ENCODE data around the gene METTL6. TPM values are rescaled to one million over a fixed set of nuclear protein-coding genes. Genes with fewer than 3 reads are reported as not detected.
"Not testable (repeated sequence)": the region's sequence is repeated elsewhere in the genome, so short reads cannot be mapped to it uniquely, and the experiment has no call there.

Gene METTL6
- total RNA-seq, 8 experiments from 2014 or later: 25.0 to 41.6 (median 25.5) TPM

DNA sequence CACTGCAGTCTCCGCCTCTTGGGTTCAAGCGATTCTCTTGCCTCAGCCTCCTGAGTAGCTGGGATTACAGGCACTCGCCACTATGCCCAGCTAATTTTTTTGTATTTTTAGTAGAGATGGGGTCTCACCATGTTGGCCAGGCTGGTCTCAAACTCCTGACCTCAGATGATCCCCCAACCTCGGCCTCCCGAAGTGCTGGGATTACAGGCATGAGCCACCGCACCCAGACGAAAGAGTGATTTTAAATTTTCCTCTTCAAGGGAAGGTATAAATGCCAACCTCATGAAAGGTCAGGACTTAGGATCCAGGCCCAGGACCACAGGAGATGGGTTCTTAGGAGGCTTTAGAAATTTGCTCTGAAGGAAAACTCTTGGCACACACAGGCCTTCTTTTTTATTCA is 16.4 kb downstream of the METTL6 start:
- not testable (repeated sequence) for H3K4me3 ChIP-seq; ATAC-seq (replicated peaks in 6 of 8); H3K27ac ChIP-seq; H3K4me1 ChIP-seq (replicated peaks in 1 of 2)
- WGBS, 10 experiments: 81 to 100% (median 100%) methylated on average over 1 to 5 of the region's 7 CpGs; no CpG with 5 or more reads in 5 of the 10 experiments
- in situ Hi-C loops (cut with MboI; ENCODE audit: low pct_unique_long_range_greater_than_20kb in 2 of 9, low sequenced_read_pairs in 9 of 9, unreplicated experiment in 9 of 9): loop anchor here in 2 of 9 experiments (25.0 kb wide), 2 partner anchors 149 to 299 kb away; no protein-coding TSS in a partner anchor

DNA sequence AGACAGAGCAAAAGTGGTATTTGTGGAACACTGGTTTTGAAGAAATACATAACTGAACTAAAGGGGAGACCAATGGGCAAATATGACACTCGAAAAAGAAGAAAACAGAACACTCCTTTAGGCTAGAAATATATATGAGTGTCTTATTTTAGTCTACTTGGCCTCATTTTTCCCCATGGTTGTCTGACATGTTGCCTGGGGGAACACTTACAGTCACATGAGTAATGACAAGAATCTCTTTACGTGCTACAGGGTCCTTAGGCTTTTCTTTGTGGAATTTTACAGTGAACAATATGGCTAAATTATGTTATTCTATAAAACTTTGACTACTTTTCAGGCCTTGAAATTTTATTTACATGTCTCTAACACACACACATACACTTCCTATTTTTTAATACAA is 17.6 kb downstream of the METTL6 start:
- in situ Hi-C loops (cut with MboI; ENCODE audit: low pct_unique_long_range_greater_than_20kb in 2 of 9, low sequenced_read_pairs in 9 of 9, unreplicated experiment in 9 of 9): loop anchor here in 2 of 9 experiments (10.0 to 25.0 kb wide), 3 partner anchors 145 to 297 kb away; no protein-coding TSS in a partner anchor
- WGBS, 10 experiments: 67 to 100% (median 97%) methylated on average over 1 to 2 of the region's 2 CpGs

DNA sequence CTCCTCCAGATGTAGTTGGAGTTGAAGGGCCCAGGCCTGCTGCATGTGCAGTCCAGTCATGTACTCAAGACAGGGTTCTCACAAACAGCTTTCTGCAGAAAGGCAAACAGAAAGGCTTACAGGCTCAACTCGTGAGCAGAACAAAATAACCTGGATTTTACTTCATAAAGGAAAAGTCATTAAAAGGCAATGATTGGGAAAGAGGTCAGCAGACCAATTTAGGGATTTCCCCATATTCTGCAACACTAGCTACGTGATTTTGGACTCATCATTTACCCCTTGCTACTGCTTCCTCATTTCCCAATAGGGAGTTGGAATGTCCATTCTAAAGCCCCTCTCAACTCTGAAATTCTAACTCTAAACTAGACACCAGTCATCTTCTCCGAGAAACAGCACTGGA is 18.1 kb downstream of the METTL6 start:
- WGBS, 10 experiments: 80 to 100% (median 87%) methylated on average over 1 to 3 of the region's 3 CpGs; no CpG with 5 or more reads in 4 of the 10 experiments
- ATAC-seq (replicated peaks in 6 of 8): no peak
- Histone ChIP-seq H3K27ac (no peak overlapping the region), H3K4me1 (replicated peaks in 1 of 2) (no peaks in the 10 kb centered on the region), H3K4me3 (no peak overlapping the region)
- in situ Hi-C loops (cut with MboI; ENCODE audit: low pct_unique_long_range_greater_than_20kb in 2 of 9, low sequenced_read_pairs in 9 of 9, unreplicated experiment in 9 of 9): loop anchor here in 2 of 9 experiments (10.0 to 25.0 kb wide), 3 partner anchors 144 to 297 kb away; no protein-coding TSS in a partner anchor

More for the DNA sequence above, 17.6 kb downstream of the METTL6 start:
- no peaks in the 10 kb centered on the region for H3K4me1 ChIP-seq (replicated peaks in 1 of 2)
- no peak overlapping the region for H3K27ac ChIP-seq
- ATAC-seq (replicated peaks in 6 of 8): no peak
- no peak overlapping the region for H3K4me3 ChIP-seq

DNA sequence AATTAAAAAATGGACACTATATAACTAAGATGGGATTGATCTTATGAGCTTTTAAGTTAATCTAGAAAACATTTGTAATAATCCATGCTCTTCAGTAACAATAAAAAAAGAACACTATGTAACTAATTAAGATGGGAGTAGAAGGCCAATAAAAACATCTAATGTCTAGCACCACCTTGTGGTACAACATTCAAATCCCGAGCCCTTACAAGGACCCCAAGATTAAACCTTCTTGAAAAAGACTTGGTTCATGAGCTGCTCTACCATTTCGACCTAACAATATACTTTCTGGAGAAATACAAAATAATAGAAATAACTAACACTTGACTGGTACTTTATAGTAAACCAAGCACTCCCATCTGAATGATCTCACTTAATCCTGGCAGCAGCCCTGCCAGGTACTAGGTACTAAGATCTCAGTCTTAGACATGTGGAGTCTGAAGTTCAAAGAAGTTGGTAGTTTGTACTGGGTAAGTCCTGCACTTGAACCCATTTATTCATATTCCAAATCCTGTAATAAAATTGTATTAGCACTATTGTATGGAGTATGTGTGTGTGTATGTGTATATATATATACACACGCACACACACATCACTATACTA is 21.8 kb downstream of the METTL6 start:
- 0 to 50% (median 20%) methylated on average over 1 to 3 of the region's 3 CpGs; no CpG with 5 or more reads in 1 of the 10 experiments for WGBS, 10 experiments
- ATAC-seq (replicated peaks in 6 of 8): peak in 3 of 8 experiments; percentile 65 to 79 (median 68)
- Histone ChIP-seq H3K27ac (no peak overlapping the region), H3K4me3 (no peak overlapping the region), H3K4me1 (replicated peaks in 1 of 2) (no peaks in the 10 kb centered on the region)
- in situ Hi-C loops (cut with MboI; ENCODE audit: low pct_unique_long_range_greater_than_20kb in 2 of 9, low sequenced_read_pairs in 9 of 9, unreplicated experiment in 9 of 9): loop anchor here in 2 of 9 experiments (10.0 to 25.0 kb wide), 3 partner anchors 141 to 293 kb away; no protein-coding TSS in a partner anchor

DNA sequence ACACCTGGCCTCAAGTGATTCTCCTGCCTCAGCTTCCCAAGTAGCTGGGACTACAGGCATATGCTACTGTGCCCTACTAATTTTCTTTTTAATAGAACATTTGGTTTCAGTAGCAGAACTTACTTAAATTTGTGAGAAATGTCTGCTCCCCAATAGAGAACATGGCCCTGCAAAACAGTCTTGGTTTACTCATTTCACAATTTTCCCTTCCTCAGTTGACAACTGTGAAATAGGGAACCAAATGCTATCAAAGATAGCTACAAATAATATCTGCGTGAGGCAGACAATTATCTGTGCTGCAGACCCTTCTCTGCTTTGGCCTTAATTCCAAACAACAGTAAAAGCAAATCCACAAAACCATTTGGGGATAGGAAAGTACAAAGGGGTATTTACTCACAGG is 22.6 kb downstream of the METTL6 start:
- Histone ChIP-seq H3K4me3 (no peak overlapping the region), H3K4me1 (replicated peaks in 1 of 2) (no peaks in the 10 kb centered on the region), H3K27ac (no peak overlapping the region)
- 88 to 100% (median 100%) methylated on average over 1 of the region's 1 CpG; no CpG with 5 or more reads in 3 of the 10 experiments for WGBS, 10 experiments
- in situ Hi-C loops (cut with MboI; ENCODE audit: low pct_unique_long_range_greater_than_20kb in 2 of 9, low sequenced_read_pairs in 9 of 9, unreplicated experiment in 9 of 9): loop anchor here in 2 of 9 experiments (10.0 to 25.0 kb wide), 3 partner anchors 140 to 292 kb away; no protein-coding TSS in a partner anchor
- ATAC-seq (replicated peaks in 6 of 8): no peak

DNA sequence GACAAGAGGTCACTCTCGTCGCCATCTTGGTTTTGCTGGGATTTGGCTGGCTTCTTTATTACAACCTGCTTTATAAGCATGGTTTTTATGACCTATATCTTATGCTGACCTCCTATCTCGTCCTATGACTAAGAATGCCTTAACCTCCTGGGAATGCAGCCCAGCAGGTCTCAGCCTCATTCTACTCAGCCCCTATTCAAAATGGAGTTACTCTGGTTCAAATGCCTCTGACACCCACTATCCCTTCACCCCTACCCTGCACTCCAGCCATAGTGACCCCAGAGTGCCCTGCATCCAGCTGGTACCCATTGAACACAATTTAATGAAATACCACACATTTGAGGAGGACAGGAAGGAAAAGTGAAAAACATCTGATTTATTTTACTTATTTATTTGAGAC is 23.4 kb downstream of the METTL6 start:
- Histone ChIP-seq H3K4me1 (replicated peaks in 1 of 2) (no peaks in the 10 kb centered on the region), H3K27ac (no peak overlapping the region), H3K4me3 (no peak overlapping the region)
- in situ Hi-C loops (cut with MboI; ENCODE audit: low pct_unique_long_range_greater_than_20kb in 2 of 9, low sequenced_read_pairs in 9 of 9, unreplicated experiment in 9 of 9): loop anchor here in 2 of 9 experiments (10.0 to 25.0 kb wide), 3 partner anchors 139 to 292 kb away; no protein-coding TSS in a partner anchor
- 75 to 100% (median 95%) methylated on average over 2 to 3 of the region's 3 CpGs; no CpG with 5 or more reads in 6 of the 10 experiments for WGBS, 10 experiments
- ATAC-seq (replicated peaks in 6 of 8): no peak

DNA sequence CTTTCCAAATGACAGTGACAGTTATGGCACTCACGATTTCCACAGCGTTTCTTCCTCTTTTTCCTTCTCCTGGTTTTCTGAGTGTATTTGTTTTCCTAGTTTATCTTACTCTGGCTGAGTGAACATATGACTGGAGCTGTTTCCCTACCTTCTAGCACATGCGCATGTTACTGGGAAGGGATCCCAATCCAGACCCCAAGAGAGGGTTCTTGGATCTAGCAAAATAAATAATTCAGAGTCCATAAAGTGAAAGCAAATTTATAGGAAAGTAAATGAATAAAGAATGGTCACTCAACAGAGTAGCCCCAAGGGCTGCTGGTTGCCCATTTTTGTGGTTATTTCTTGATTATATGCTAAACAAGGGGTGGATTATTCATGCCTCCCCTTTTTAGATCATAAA is 23.8 kb downstream of the METTL6 start:
- no peak overlapping the region for H3K4me3 ChIP-seq
- 78 to 90% (median 85%) methylated on average over 2 to 3 of the region's 3 CpGs; no CpG with 5 or more reads in 2 of the 10 experiments for WGBS, 10 experiments
- in situ Hi-C loops (cut with MboI; ENCODE audit: low pct_unique_long_range_greater_than_20kb in 2 of 9, low sequenced_read_pairs in 9 of 9, unreplicated experiment in 9 of 9): loop anchor here in 2 of 9 experiments (10.0 to 25.0 kb wide), 3 partner anchors 139 to 291 kb away; no protein-coding TSS in a partner anchor
- no peak overlapping the region for H3K27ac ChIP-seq
- ATAC-seq (replicated peaks in 6 of 8): peak in 3 of 8 experiments; percentile 35 to 61 (median 56)
- H3K4me1 ChIP-seq (replicated peaks in 1 of 2): no peaks in the 10 kb centered on the region

DNA sequence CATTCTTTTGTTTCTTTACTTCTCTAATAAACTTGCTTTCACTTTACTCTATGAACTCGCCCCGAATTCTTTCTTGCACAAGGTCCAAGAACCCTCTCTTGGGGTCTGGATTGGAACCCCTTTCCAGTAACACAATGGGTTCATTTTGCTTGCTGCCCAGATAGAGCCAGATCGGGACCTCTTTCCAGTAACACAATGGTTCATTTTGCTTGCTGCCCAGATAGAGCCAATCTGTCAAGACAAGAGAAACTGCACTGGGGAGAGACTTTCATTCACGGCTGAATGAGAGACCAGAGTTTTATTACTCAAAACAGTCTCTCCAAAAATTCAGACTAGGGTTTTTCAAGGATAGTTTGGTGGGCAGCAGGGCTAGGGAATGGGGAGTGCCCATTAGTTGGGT is 25.4 kb downstream of the METTL6 start:
- Histone ChIP-seq H3K4me1 (replicated peaks in 1 of 2) (no peaks in the 10 kb centered on the region), H3K4me3 (no peak overlapping the region), H3K27ac (no peak overlapping the region)
- no peak for ATAC-seq (replicated peaks in 6 of 8)
- 67 to 100% (median 93%) methylated on average over 1 to 4 of the region's 4 CpGs; no CpG with 5 or more reads in 1 of the 10 experiments for WGBS, 10 experiments
- in situ Hi-C loops (cut with MboI; ENCODE audit: low pct_unique_long_range_greater_than_20kb in 2 of 9, low sequenced_read_pairs in 9 of 9, unreplicated experiment in 9 of 9): loop anchor here in 2 of 9 experiments (10.0 to 25.0 kb wide), 3 partner anchors 137 to 290 kb away; no protein-coding TSS in a partner anchor

DNA sequence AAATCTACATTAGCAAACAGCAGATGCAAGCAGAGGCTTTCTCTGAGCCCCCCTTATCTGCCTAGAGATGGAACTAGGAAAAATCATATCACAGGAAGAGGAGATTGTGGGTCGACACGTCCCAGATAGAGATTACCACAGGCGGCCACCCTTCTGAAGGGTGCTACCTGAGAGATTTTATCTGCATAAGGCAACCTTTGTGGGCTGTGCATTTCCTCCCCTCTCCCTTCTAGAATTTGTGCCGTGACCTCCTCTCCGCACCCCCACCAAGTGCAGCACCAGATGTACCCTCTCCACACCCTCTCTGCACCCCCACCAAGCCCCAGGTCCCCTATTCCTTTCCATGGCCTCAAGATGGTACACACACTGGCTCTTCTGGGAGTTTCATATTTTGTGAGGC is 27.4 kb downstream of the METTL6 start:
- Histone ChIP-seq H3K4me3 (no peak overlapping the region), H3K4me1 (replicated peaks in 1 of 2) (no peaks in the 10 kb centered on the region), H3K27ac (no peak overlapping the region)
- in situ Hi-C loops (cut with MboI; ENCODE audit: low pct_unique_long_range_greater_than_20kb in 2 of 9, low sequenced_read_pairs in 9 of 9, unreplicated experiment in 9 of 9): loop anchor here in 4 of 9 experiments (10.0 to 25.0 kb wide), 3 partner anchors 135 to 288 kb away; no protein-coding TSS in a partner anchor
- peak in 1 of 8 experiments; percentile 49 for ATAC-seq (replicated peaks in 6 of 8)
- WGBS, 10 experiments: 80 to 100% (median 96%) methylated on average over 1 to 3 of the region's 5 CpGs; no CpG with 5 or more reads in 5 of the 10 experiments

DNA sequence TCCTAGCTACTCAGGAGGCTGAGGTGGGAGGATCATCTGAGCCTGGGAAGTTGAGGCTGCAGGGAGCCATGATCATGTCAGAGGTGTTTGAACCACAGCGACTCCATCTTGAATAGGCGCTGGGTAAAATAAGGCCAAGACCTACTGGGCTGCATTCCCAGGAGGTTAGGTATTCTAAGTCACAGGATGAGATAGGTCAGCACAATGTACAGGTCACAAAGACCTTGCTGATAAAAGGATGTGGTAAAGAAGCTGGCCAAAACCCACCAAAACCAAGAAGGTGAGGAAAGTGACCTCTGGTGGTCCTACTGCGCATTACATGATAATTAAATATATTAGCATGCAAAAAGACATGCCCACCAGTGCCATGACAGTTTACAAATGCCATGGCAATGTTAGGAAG is 28.6 kb downstream of the METTL6 start:
- in situ Hi-C loops (cut with MboI; ENCODE audit: low pct_unique_long_range_greater_than_20kb in 2 of 9, low sequenced_read_pairs in 9 of 9, unreplicated experiment in 9 of 9): loop anchor here in 2 of 9 experiments (25.0 kb wide), 1 partner anchor 136 kb away; no protein-coding TSS in a partner anchor
- H3K27ac ChIP-seq; ATAC-seq (replicated peaks in 6 of 8); H3K4me3 ChIP-seq; H3K4me1 ChIP-seq (replicated peaks in 1 of 2): not testable (repeated sequence)
- 96 to 100% (median 98%) methylated on average over 1 to 3 of the region's 3 CpGs; no CpG with 5 or more reads in 6 of the 10 experiments for WGBS, 10 experiments

DNA sequence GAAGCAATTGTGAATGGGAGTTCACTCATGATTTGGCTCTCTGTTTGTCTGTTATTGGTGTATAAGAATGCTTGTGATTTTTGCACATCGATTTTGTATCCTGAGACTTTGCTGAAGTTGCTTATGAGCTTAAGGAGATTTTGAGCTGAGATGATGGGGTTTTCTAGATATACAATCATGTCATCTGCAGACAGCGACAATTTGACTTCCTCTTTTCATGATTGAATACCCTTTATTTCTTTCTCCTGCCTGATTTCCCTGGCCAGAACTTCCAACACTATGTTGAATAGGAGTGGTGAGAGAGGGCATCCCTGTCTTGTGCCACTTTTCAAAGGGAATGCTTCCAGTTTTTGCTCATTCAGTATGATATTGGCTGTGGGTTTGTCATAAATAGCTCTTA is 34.1 kb downstream of the METTL6 start:
- not testable (repeated sequence) for H3K4me1 ChIP-seq (replicated peaks in 1 of 2); H3K4me3 ChIP-seq; H3K27ac ChIP-seq; ATAC-seq (replicated peaks in 6 of 8)
- WGBS, 10 experiments: no CpG with 5 or more reads among the region's 2 CpGs
- in situ Hi-C loops (cut with MboI; ENCODE audit: low pct_unique_long_range_greater_than_20kb in 2 of 9, low sequenced_read_pairs in 9 of 9, unreplicated experiment in 9 of 9): loop anchor here in 2 of 9 experiments (25.0 kb wide), 1 partner anchor 131 kb away; no protein-coding TSS in a partner anchor

DNA sequence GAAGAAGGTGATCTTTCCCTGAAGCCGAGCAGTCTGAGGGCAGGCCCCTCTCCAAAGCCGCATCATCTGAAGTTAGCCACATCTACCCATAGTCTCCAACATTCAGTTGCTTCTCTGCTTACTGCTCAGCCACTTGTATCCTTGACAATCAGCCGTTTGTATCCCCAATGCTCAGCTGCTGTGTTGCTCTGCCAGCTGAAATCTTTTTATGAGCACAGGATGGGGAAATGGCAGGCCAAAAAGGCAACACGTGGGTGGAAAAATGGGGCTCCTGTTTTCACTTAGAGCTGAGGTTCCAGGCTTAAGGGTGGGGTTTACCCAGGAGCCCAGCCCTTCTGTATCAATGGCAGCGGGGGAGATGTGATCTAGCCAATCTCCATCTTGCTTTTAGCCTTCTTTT is 36.3 kb downstream of the METTL6 start:
- in situ Hi-C loops (cut with MboI; ENCODE audit: low pct_unique_long_range_greater_than_20kb in 2 of 9, low sequenced_read_pairs in 9 of 9, unreplicated experiment in 9 of 9): loop anchor here in 2 of 9 experiments (25.0 kb wide), 1 partner anchor 129 kb away; no protein-coding TSS in a partner anchor
- Histone ChIP-seq H3K4me1 (replicated peaks in 1 of 2) (no peaks in the 10 kb centered on the region), H3K27ac (no peak overlapping the region), H3K4me3 (no peak overlapping the region)
- no peak for ATAC-seq (replicated peaks in 6 of 8)
- 20 to 100% (median 86%) methylated on average over 1 to 3 of the region's 5 CpGs; no CpG with 5 or more reads in 2 of the 10 experiments for WGBS, 10 experiments

DNA sequence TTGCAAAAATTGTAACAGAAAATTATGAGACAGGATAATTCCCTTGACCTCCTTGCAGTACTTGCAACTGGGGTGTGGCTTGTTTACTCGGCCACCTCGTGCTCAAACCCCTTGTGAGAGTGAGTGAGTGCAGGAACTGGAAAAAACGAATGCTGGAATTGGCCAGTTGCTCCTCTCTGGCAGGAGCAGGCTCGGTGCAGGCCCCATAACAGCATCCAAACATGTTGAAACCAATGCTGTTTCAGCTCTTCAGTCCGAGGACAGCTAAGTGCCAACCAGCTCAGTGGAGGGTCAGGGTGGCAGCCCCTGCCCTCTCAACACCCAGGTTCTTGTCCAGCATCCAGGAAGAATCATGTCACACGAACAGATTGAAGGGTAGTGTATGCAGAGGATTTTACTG is 36.9 kb downstream of the METTL6 start:
- no peak for ATAC-seq (replicated peaks in 6 of 8)
- Histone ChIP-seq H3K4me3 (no peak overlapping the region), H3K27ac (no peak overlapping the region), H3K4me1 (replicated peaks in 1 of 2) (no peaks in the 10 kb centered on the region)
- in situ Hi-C loops (cut with MboI; ENCODE audit: low pct_unique_long_range_greater_than_20kb in 2 of 9, low sequenced_read_pairs in 9 of 9, unreplicated experiment in 9 of 9): loop anchor here in 2 of 9 experiments (25.0 kb wide), 1 partner anchor 128 kb away; no protein-coding TSS in a partner anchor
- WGBS, 10 experiments: 0 to 88% (median 49%) methylated on average over 1 to 6 of the region's 6 CpGs; no CpG with 5 or more reads in 2 of the 10 experiments
